Medulla oblongata (tissue), 1 donor: ENCODE results near the gene HIPK2.

Experiments used
- DNase-seq: peaks from one replicate; pipeline ENCODE4 v3.0.0-alpha.2; 2015; ENCODE audit errors: extremely low spot score

Gene HIPK2

GRCh38 chr7:139591550-139592195 is 186.1 kb downstream of the HIPK2 start:
- DNase-seq = no peak

- DNase-seq = no peak
Measured at GRCh38 chr7:139589474-139589873, 188.3 kb downstream of the HIPK2 start.

DNA sequence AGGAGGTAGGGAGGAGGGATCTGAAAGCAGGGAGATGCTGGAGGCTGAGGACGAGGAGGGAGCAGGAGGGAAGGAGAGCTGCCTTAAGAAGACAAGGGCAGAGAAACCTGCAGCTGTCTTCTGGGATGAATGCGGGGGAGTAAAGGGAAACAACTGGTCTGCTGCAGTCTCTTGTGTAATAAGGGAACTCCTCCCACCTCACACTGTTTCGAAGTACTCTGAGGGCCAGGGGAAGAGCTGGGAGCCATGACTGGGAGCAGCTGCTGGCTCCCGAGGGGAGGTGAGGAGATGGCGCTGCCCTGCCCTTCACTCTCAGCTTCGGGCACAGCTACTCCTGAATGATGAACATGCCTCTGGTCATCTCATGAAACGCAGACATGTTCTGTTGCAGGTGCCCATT is 189.2 kb downstream of the HIPK2 start:
- no peak for DNase-seq

- DNase-seq = no peak
Measured at GRCh38 chr7:139587535-139587934, 190.3 kb downstream of the HIPK2 start.

- no peak for DNase-seq
Measured at GRCh38 chr7:139586286-139586685, 191.5 kb downstream of the HIPK2 start.

- no peak for DNase-seq
Measured at GRCh38 chr7:139585042-139585441, 192.8 kb downstream of the HIPK2 start.

DNA sequence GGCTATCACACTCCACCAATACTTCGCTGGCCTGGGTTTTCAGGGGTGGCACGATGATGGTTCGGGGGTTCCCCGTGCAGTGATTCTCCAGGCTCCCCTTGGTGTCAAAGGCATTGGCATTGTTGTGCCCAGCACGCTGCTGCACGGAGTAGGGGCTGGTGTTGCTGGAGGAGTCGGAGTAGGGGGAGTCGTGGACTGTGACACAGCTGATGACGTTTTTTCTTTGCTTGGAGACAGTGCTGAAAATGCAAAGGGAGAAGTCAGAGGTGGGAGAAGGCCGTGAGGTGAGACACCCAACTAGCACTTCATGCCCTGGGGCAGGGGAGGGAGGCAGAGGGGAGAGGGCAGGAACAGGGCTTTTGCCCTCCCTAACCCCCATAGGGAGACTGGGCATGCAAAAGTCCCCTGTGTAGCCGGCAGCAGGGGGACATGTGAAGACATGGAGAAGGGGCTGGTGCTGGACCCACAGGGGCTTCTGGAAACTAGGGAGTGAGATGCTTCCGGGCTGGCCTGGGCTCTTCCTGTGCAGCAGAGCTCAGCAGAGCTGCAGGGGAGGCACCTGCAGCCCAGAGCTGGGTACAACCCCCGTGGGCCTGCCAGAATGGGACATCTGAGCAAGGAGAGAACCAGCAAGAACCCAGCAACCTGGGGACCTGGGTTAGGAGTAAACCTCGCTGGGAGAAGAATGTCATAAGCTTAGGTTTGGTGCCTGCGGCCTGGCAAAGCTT is 193.8 kb downstream of the HIPK2 start:
- no peak for DNase-seq

DNA sequence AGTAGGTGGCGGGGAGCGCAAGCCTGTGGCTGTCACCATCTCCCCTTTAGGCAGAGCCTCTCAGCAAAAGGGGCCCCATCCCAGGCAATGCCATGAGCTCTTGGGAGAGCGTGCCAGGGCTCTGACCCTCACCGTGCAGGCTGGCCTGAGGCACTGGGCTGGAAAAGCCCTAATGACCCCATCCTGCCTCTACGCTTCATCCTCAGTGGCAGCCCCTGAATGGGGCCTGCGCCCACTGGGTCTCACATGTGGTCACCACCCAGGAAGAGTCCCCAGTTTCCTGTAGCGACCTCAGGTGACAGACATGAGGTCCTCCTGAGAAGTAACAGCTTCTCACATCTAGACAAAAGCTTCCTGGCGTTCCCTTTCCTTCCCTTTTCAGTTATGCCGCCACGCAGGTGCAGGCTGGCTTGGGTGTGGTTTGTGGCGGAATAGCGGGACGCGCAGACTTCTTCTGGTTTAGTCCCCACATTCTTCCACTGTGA is 195.1 kb downstream of the HIPK2 start:
- DNase-seq = no peak

DNA sequence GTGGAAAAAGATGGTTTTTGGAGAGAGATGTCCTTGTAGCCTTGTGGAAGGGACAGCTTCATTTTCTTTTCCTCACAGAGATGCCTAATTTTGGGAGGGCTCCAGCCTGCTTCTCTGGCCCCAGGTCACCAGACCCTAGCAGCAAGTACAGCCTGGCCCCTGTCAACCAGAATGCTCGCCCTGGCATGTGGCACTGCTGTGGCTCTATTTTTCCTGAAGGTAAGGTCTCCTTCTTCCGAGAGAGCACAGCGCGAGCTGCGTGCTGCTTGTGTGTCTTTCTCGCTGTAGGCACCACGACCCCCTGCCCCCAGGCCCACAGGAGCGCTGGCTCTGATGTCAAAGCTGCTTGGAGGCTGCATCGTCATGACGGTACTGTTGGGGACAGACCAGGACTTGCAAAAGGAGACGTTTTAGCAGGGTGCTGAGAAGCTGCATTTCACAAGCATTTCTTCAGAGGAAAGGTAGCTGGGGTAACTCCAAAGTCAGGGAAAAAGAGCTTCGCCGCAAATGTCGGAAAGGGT is 195.6 kb downstream of the HIPK2 start:
- DNase-seq = no peak

- DNase-seq = no peak
Measured at GRCh38 chr7:139580435-139580834, 197.4 kb downstream of the HIPK2 start.

- no peak for DNase-seq
Measured at GRCh38 chr7:139576179-139576973, 201.4 kb downstream of the HIPK2 start.

GRCh38 chr7:139575338-139575680 is 202.5 kb downstream of the HIPK2 start:
- DNase-seq = no peak

GRCh38 chr7:139574618-139575337 is 203.0 kb downstream of the HIPK2 start:
- DNase-seq = no peak

GRCh38 chr7:139573871-139574270 is 203.9 kb downstream of the HIPK2 start:
- no peak for DNase-seq

- DNase-seq = no peak
Measured at GRCh38 chr7:139572704-139573385, 205.0 kb downstream of the HIPK2 start.

- no peak for DNase-seq
Measured at GRCh38 chr7:139572071-139572470, 205.7 kb downstream of the HIPK2 start.

DNA sequence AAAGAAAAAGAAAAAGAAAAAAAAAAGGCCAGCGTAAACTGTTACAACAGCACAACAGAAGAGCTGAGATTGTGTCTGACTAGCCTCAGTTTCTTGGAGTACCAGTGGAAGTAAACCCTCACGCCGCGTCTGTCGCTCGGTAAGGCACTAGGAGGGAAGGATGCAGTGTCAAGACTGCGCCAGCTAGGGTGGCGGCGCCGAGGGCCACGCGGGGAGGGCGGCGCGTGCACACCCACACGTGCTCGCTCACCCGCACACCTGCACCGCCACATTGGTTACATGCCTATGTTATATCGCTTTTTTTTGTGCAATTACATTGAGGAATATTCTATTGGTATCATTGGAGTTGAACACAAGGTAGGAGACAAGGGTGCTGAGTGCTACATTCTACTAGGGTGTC is 206.1 kb downstream of the HIPK2 start:
- no peak for DNase-seq

- no peak for DNase-seq
Measured at GRCh38 chr7:139571190-139571589, 206.6 kb downstream of the HIPK2 start.

DNA sequence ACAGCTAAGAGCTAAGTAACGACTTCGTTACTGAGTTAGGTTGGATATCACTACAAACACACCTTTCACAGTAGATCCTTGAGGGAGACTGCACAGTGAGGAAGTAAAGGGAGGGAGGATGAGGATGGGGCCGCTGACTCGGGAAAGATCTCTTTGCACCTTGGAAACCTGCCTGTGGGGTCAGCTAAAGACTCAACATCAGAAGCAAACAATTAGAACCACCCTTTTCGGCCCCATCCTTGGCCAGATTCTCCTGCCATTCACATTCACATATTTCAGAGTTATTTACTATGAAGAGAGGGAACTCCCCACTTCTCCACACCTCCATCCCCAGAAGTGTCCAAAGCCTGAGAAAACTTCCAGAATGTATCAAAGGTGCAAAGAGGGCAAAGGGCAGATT is 207.2 kb downstream of the HIPK2 start:
- no peak for DNase-seq

DNA sequence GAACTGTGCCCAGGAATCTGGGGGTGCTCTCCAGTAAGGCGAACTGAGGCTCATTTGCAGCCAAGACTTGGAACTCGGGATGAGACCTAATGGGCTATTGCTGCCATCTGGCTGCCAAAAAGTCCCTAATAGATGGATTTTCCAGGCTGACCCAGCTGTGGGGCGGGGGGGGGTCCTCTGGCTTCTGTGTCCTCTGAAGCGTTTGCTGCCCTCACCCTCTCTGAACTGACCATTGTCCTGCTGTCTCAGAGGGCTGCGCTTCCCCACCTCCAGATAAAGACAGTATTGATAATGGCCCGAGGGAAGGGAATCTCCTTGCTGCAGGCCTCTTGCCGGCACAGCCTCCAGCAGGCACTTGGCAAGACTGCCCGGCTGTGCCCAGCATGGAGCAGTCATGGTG is 207.7 kb downstream of the HIPK2 start:
- peak; percentile 90 for DNase-seq

DNA sequence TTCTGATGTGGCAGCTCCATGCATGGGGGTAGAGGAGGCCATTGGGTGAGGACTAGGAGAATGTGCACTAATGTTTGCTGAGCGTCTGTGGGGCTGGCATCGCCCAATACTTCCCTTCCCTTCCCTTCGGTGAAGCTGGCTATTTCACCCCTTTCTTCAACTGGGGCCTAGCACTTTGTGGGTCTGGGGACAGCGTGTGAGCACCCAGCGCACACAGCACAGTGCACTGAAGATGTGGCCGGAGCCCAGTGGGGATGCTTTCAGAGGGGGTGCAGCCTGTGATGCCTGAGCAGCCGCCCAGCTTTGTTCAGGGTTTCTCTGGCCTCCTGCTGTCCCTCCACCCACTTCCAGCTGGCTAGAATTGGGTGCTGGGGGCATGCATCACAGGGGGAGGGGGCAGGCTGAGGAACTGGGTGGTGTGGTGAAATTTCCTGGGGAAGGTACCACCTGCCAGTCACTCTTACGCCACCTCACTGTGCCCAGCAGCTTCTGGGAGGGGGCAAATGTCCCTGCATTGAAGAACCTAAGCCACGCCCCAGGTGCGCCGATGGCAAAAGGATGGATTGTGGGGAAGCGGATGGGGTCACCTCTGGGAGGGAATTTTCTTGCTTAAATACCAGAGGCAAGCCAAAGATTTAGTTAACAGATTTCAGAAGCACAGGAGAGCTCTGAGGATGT is 208.8 kb downstream of the HIPK2 start:
- no peak for DNase-seq
